SU-DHL-6 (cell line): ENCODE data around the gene SDC1.

Experiments used
- EZH2phosphoT487 ChIP-seq: fragments of 200-600 bp; sonication (generic), shearing (Covaris generic); conservative IDR thresholded peaks from 2 replicates; pipeline ENCODE4 v1.6.1; 2018; ENCODE audit warnings: mild to moderate bottlenecking, antibody characterized with exemption, low read length, moderate library complexity, mixed read lengths
- TF ChIP-seq, protein P1 (sequence below): fragments of 200-600 bp; sonication (generic); IDR thresholded peaks from one replicate; pipeline ENCODE4 v1.5.1; 2017; ENCODE audit warnings: antibody characterized with exemption, mild to moderate bottlenecking, low read length, moderate library complexity; ENCODE audit not compliant: insufficient read depth, poor library complexity, severe bottlenecking

DNA sequence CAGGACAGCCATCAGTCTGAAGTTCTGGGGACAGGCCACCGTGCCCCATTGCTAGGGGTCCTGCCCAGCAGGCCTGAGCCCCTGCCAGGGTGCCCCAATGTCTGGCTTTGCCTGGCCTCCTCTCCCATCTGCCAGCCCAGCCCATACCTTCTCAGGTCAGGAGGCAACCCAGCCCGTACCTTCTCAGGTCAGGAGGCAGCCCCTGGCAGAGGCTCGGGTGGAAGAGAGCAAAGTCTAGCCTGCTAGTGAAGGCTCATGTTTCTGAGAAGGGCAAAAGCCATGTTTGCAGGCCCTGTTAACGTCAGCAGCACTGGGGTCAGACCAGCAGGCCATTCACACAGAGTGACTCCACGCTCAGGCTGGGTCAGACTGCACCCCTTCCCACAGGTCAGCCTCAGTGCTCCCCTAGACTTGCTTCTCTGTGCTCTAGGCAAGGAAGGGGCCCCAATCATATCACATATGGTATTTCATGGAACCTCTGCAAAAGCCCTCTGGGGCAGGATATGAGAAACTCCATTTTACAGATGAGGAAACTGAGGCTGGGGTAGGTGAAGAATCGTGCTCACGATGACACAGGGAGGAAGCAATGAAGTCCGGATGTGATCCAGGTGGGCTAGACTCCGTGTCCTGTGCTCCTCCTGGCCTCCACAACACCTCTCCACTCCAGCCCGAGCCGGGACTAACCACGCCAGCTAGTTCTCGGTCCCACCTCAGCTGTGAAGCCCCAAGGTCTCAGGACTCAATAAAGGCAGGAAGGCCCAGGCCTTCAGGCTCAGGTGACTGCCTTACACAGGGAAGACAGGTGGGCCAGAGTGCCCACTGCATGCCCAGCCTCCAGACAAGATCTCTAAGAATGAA, 9.5 kb downstream of the SDC1 start:
- TF ChIP-seq, protein P1, sequence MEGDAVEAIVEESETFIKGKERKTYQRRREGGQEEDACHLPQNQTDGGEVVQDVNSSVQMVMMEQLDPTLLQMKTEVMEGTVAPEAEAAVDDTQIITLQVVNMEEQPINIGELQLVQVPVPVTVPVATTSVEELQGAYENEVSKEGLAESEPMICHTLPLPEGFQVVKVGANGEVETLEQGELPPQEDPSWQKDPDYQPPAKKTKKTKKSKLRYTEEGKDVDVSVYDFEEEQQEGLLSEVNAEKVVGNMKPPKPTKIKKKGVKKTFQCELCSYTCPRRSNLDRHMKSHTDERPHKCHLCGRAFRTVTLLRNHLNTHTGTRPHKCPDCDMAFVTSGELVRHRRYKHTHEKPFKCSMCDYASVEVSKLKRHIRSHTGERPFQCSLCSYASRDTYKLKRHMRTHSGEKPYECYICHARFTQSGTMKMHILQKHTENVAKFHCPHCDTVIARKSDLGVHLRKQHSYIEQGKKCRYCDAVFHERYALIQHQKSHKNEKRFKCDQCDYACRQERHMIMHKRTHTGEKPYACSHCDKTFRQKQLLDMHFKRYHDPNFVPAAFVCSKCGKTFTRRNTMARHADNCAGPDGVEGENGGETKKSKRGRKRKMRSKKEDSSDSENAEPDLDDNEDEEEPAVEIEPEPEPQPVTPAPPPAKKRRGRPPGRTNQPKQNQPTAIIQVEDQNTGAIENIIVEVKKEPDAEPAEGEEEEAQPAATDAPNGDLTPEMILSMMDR = no peak
- no peak for TF ChIP-seq EZH2phosphoT487
